Adrenal gland (tissue), 12 donors: ENCODE data around the gene MALAT1. TPM values are rescaled to one million over a fixed set of nuclear protein-coding genes. Genes with fewer than 3 reads are reported as not detected.
"Not testable (repeated sequence)": the region's sequence is repeated elsewhere in the genome, so short reads cannot be mapped to it uniquely, and the experiment has no call there.

Source experiments
- DNase-seq, 7 donors: peaks; one replicate each; pipeline ENCODE4 v3.0.0-alpha.2; 2019 to 2020
- H3K27ac ChIP-seq, 5 donors: fragments of 200-600 bp; sonication (generic) in 4 of 5; 1 replicate in 3 of 5; 2 replicates in 2 of 5; pipeline versions ENCODE4 v1.5.1 to v1.8.0; 2016 to 2020; ENCODE audit warnings: mild to moderate bottlenecking in 1 of 5
- H3K27me3 ChIP-seq: fragments of 200-600 bp; 2 replicates; pipeline ENCODE4 v1.8.0; 2021
- H3K36me3 ChIP-seq, 2 donors: fragments of 200-600 bp; replicated peaks in 1 of 2; 1 replicate in 1 of 2; 2 replicates in 1 of 2; pipeline versions ENCODE4 v1.5.1 to v1.8.0; 2018 to 2022
- H3K4me1 ChIP-seq, 2 donors: fragments of 200-600 bp; replicated peaks in 1 of 2; 1 replicate in 1 of 2; 2 replicates in 1 of 2; pipeline versions ENCODE4 v1.5.1 to v1.8.0; 2018 to 2021
- H3K4me3 ChIP-seq, 4 donors: fragments of 200-600 bp; sonication (generic) in 3 of 4; one replicate each; pipeline ENCODE4 v1.5.1; 2016 to 2018
- H3K9me3 ChIP-seq, 3 donors: fragments of 200-600 bp; sonication (generic) in 1 of 3; replicated peaks in 1 of 3; 1 replicate in 2 of 3; 2 replicates in 1 of 3; pipeline versions ENCODE4 v1.5.1 to v1.8.0; 2016 to 2021
- POLR2A ChIP-seq, 2 donors: fragments of 450-650 bp; IDR thresholded peaks; one replicate each; pipeline ENCODE4 v1.6.1; 2017; ENCODE audit warnings: antibody characterized with exemption in 2 of 2, mild to moderate bottlenecking in 2 of 2, moderate library complexity in 1 of 2
- WGBS, 4 donors: extraction: QIAGEN DNeasy Blood & Tissue Kit in 2 of 4; methylation state at CpG; one replicate each; pipeline versions ENCODE4 v1.1.5 to v1.1.7; 2013 to 2017; 5-methylcytosine and 5-hydroxymethylcytosine counted together
- intact Hi-C, 2 donors: fragments of 100-400 bp; cut with DNase I; formaldehyde crosslinking; loops; one replicate each; pipeline versions ENCODE4 v1.14.1 to v1.15.0; 2022 to 2023
- polyA plus RNA-seq, 3 donors: library from polyadenylated mRNA; stranded (reverse); fragments of 200-250 nt in 2 of 3; fragments of 350-450 nt in 1 of 3; fragmentation: Illumina TruSeq in 1 of 3; extraction: RNeasy Lipid Tissue Mini Kit (QIAGEN cat#74804) in 1 of 3; gene quantifications; one replicate each; pipeline ENCODE4 v1.2.3, GENCODE V29; 2013 to 2014
- total RNA-seq, 9 donors: library from RNA; depleted of rRNA in 4 of 9; stranded (reverse); fragments of >200 nt in 4 of 9; fragments of 120-200 nt in 1 of 9; fragmentation: NEBNext Ultra II Directional in 1 of 9; extraction: Animal tissue kit (Norgen Biotek cat#: 25700) in 1 of 9; gene quantifications; one replicate each; pipeline versions ENCODE4 v1.1.0 to v1.2.4, GENCODE V29; 2013 to 2023
- TF ChIP-seq, protein P1 (sequence below), 6 experiments: fragments of 450-650 bp in 4 of 6; fragments of 200-600 bp in 2 of 6; sonication (generic) in 1 of 6; IDR thresholded peaks; 1 replicate in 5 of 6; 2 replicates in 1 of 6; pipeline versions ENCODE4 v1.5.1 to v1.8.0; 2016 to 2021; ENCODE audit warnings: antibody characterized with exemption in 6 of 6, mild to moderate bottlenecking in 2 of 6, moderate library complexity in 1 of 6
- donor health status: healthy with polysubstance abuse.
- donor health status: Bipolar disorder and iron deficiency.
- donor health status: DM: yes; HTN: yes; CAD: no.
- donor health status: DM: no; HTN: no; CAD: no.
- donor health status: DM: no; HTN: no; CAD: no.
- donor health status: DM: yes; HTN: yes; CAD: no.

MALAT1 gene
- total and polyA plus RNA-seq, 12 donors, result 237 to 17,143 (median 9,608) TPM

DNA sequence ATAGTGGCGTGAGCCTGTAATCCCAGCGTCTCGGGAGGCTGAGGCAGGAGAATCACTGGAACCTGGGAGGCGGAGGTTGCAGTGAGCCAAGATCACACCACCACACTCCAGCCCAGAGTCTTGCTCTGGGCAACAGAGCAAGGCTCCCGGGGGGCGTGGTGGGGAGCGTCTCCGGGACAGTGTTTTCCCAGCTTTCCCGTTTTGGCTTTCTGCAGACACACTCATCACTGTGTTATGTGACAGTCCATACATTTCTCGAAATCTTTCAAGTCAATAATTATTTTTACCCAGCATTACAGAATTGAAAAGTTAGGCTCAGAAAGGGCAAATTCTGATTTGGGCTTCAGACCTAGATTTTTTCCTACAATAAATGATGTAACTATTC is 44.5 kb upstream of the MALAT1 start:
- H3K27me3 ChIP-seq, result no peaks in the 10 kb centered on the region
- H3K4me1 ChIP-seq, result peaks cover 5 to 10% of the 10 kb centered on the region in 2 donors
- H3K4me3 ChIP-seq, result peak overlapping the region in 1 of 4 donors; percentile 53
- no peaks in the 10 kb centered on the region for H3K36me3 ChIP-seq
- H3K9me3 ChIP-seq, result no peaks in the 10 kb centered on the region
- peak in 1 of 7 donors; percentile 27 for DNase-seq
- TF ChIP-seq, protein P1, sequence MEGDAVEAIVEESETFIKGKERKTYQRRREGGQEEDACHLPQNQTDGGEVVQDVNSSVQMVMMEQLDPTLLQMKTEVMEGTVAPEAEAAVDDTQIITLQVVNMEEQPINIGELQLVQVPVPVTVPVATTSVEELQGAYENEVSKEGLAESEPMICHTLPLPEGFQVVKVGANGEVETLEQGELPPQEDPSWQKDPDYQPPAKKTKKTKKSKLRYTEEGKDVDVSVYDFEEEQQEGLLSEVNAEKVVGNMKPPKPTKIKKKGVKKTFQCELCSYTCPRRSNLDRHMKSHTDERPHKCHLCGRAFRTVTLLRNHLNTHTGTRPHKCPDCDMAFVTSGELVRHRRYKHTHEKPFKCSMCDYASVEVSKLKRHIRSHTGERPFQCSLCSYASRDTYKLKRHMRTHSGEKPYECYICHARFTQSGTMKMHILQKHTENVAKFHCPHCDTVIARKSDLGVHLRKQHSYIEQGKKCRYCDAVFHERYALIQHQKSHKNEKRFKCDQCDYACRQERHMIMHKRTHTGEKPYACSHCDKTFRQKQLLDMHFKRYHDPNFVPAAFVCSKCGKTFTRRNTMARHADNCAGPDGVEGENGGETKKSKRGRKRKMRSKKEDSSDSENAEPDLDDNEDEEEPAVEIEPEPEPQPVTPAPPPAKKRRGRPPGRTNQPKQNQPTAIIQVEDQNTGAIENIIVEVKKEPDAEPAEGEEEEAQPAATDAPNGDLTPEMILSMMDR (IDR thresholded peaks at IDR 0.05), result no peak
- no peak for TF ChIP-seq POLR2A (IDR thresholded peaks at IDR 0.05)
- intact Hi-C loops, result no loop called here
- 52 to 77% (median 73%) methylated on average over 3 to 10 of the region's 10 CpGs for WGBS, 4 donors
- H3K27ac ChIP-seq, result peak overlapping the region; percentile 52 to 89 (median 75)

DNA sequence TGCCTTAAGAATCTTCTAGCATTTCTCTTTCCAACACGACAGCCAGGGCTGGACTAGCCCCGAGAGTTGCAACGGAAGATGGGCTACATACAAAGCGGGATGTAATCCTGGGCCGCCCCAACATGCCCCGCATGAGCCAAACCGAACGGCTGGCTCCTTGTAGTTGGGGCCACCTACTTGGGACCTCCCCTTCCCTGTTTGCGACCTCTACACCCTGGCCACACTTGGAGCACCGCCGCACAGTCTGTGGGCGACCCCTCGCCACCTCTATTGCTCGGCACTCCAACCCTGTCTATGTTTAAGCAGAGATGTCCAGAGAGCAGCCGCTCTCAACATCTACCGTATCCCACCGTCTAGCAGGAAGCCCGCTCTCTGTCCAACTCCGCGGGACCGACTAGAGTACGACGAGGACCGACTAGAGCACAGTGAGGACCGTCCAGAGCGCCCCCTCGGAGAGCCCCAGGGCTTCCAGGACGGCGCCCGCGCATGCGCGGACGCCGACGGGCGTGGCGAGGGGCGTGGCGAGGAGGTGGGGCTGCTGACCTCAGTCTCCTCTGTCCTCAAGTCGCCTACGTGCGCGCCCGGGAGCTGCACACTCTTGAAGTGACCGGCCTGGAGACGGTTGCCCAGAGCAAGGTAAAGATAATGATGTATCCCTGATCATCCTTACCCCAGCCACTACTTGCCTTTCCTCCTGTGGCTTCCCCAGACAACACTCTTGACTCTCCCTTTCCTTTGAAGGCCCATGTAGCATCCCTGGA is 44.0 kb upstream of the MALAT1 start:
- TF ChIP-seq, protein P1 (IDR thresholded peaks at IDR 0.05), result no peak
- peak; percentile 31 to 87 for TF ChIP-seq POLR2A (IDR thresholded peaks at IDR 0.05)
- peak; percentile 90 to 95 (median 93) for DNase-seq
- H3K27me3 ChIP-seq, result no peaks in the 10 kb centered on the region
- H3K36me3 ChIP-seq, result no peaks in the 10 kb centered on the region
- peak overlapping the region; percentile 53 to 89 (median 75) for H3K27ac ChIP-seq
- peak overlapping the region in 2 of 4 donors; percentile 7 to 53 for H3K4me3 ChIP-seq
- 6 to 15% (median 8%) methylated on average over 14 to 47 of the region's 47 CpGs for WGBS, 4 donors
- H3K9me3 ChIP-seq, result no peaks in the 10 kb centered on the region
- H3K4me1 ChIP-seq, result peaks cover 5 to 10% of the 10 kb centered on the region in 2 donors
- intact Hi-C loops, result no loop called here

DNA sequence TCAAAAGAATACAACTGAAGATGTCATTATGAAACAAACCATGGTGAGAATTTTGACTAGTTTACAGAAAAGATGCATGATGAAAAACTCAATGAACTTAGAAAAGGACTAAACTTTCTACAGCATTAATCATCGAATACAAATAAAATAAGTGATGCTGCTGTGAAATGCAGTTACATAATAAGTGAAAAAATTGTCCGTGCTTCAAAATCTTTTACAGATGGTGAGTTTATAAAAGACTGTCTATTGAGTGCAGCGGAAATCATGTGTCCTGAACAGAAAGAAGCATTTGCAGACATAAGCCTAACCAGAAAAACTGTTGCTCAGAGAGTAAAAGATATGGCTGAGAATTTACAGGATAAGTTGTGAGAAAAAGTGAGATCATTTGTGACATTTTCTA is 42.4 kb upstream of the MALAT1 start:
- Histone ChIP-seq H3K27ac (no peak overlapping the region), H3K27me3 (no peaks in the 10 kb centered on the region), H3K4me1 (peaks cover 5 to 10% of the 10 kb centered on the region in 2 donors), H3K4me3 (no peak overlapping the region), H3K9me3 (no peaks in the 10 kb centered on the region), H3K36me3 (no peaks in the 10 kb centered on the region)
- no peak for DNase-seq
- intact Hi-C loops, result no loop called here
- WGBS, 4 donors, result 94 to 98% (median 95%) methylated on average over 3 of the region's 3 CpGs
- TF ChIP-seq POLR2A (IDR thresholded peaks at IDR 0.05), result no peak
- TF ChIP-seq, protein P1 (IDR thresholded peaks at IDR 0.05), result no peak

DNA sequence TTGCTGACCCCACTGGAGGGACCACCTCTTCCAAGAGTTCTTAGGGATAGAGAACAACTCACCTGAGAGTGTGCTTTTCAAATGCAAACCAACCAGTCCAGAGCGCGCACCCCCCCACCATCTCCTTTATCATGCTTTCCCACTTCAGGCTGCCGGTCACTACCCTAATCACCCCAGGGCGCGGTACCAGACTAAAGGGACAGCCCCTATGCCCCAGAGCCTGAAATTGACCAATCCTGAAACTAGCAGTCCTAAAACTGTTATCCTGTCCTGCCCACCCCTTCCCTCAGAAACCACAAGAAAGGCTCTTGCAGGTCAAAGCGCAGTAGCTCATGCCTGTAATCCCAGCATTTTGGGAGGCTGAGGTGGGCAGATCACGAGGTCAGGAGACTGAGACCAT is 39.3 kb upstream of the MALAT1 start:
- no peak overlapping the region for H3K27ac ChIP-seq
- no peaks in the 10 kb centered on the region for H3K36me3 ChIP-seq
- TF ChIP-seq, protein P1 (IDR thresholded peaks at IDR 0.05), result no peak
- no peak for TF ChIP-seq POLR2A (IDR thresholded peaks at IDR 0.05)
- peaks cover 5% of the 10 kb centered on the region in 2 donors for H3K4me1 ChIP-seq
- no peaks in the 10 kb centered on the region for H3K27me3 ChIP-seq
- intact Hi-C loops, result no loop called here
- peak in 1 of 7 donors; percentile 17 for DNase-seq
- no peak overlapping the region for H3K4me3 ChIP-seq
- WGBS, 4 donors, result 82 to 87% (median 86%) methylated on average over 6 to 7 of the region's 7 CpGs
- no peaks in the 10 kb centered on the region for H3K9me3 ChIP-seq

DNA sequence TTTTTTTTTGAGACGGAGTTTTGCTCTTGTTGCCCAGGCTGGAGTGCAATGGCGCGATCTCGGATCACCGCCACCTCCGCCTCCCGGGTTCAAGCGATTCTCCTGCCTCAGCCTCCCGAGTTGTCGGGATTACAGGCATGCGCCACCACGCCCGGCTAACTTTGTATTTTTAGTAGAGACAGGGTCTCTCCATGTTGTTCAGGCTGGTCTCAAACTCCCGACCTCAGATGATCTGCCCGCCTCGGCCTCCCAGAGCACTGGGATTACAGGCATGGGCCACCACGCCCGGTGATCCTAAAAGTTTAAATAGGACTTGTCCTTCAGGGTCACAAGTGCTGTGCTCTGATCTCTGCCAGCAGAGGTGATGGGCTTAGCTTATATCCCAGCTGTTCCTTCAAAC is 33.4 kb upstream of the MALAT1 start:
- H3K27ac ChIP-seq, H3K9me3 ChIP-seq, H3K4me1 ChIP-seq, H3K27me3 ChIP-seq, H3K36me3 ChIP-seq, DNase-seq, H3K4me3 ChIP-seq: not testable (repeated sequence)
- 92 to 96% (median 93%) methylated on average over 18 of the region's 18 CpGs for WGBS, 4 donors
- intact Hi-C loops, result loop anchor here (10.0 kb wide), 2 partner anchors 49 to 91 kb away; no protein-coding TSS in a partner anchor

DNA sequence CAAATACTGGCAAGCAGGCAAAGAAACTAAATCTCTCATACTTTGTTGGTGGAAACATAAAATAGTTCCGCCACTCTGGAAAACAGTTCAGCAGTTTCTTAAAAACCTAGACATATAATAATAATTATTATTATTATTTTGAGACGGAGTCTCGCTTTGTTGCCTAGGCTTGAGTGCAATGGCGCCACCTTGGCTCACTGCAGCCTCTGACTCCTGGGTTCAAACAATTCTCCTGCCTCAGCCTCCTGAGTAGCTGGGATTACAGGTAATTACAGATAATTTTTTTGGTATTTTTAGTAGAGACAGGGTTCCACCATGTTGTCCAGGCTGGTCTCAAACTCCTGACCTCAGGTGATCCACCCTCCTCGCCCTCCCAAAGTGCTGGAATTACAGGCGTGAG is 31.5 kb upstream of the MALAT1 start:
- 93 to 96% (median 95%) methylated on average over 6 of the region's 6 CpGs for WGBS, 4 donors
- H3K4me3 ChIP-seq, H3K36me3 ChIP-seq, H3K27ac ChIP-seq, H3K27me3 ChIP-seq, DNase-seq, H3K9me3 ChIP-seq: not testable (repeated sequence)
- intact Hi-C loops, result loop anchor here (10.0 kb wide), 2 partner anchors 47 to 93 kb away; no protein-coding TSS in a partner anchor
- H3K4me1 ChIP-seq, result peaks cover 10 to 14% of the 10 kb centered on the region in 2 donors
